ENCODE data around the gene SASS6.

- TF ChIP-seq, protein P1, sequence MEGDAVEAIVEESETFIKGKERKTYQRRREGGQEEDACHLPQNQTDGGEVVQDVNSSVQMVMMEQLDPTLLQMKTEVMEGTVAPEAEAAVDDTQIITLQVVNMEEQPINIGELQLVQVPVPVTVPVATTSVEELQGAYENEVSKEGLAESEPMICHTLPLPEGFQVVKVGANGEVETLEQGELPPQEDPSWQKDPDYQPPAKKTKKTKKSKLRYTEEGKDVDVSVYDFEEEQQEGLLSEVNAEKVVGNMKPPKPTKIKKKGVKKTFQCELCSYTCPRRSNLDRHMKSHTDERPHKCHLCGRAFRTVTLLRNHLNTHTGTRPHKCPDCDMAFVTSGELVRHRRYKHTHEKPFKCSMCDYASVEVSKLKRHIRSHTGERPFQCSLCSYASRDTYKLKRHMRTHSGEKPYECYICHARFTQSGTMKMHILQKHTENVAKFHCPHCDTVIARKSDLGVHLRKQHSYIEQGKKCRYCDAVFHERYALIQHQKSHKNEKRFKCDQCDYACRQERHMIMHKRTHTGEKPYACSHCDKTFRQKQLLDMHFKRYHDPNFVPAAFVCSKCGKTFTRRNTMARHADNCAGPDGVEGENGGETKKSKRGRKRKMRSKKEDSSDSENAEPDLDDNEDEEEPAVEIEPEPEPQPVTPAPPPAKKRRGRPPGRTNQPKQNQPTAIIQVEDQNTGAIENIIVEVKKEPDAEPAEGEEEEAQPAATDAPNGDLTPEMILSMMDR (IDR thresholded peaks at IDR 0.05; ENCODE audit: poor library complexity, severe bottlenecking) = no peak
- TF ChIP-seq RAD21 (conservative IDR thresholded peaks at IDR 0.05) (no peak), EP300 (conservative IDR thresholded peaks at IDR 0.05; ENCODE audit: poor library complexity, severe bottlenecking) (no peak), POLR2AphosphoS5 (IDR thresholded peaks at IDR 0.05) (no peak), EZH2 (IDR thresholded peaks at IDR 0.05; ENCODE audit: borderline replicate concordance, insufficient read depth, low read length, poor library complexity, severe bottlenecking) (no peak)
Measured at GRCh38 chr1:100146958-100147357, 14.2 kb upstream of the SASS6 start.

Data from neural cell (in vitro differentiated cells).